HG03280 (cell line): ENCODE results near the gene METRN.
A peak's percentile ranks its signal among the peaks of the same experiment; 100 is the strongest.

Experiments used
- ATAC-seq: cut with Tn5 transposase; IDR thresholded peaks from one replicate; pipeline ENCODE4 v1.9.1; 2021; ENCODE audit warnings: mild to moderate bottlenecking, moderate library complexity; ENCODE audit not compliant: unreplicated experiment

Gene METRN

DNA sequence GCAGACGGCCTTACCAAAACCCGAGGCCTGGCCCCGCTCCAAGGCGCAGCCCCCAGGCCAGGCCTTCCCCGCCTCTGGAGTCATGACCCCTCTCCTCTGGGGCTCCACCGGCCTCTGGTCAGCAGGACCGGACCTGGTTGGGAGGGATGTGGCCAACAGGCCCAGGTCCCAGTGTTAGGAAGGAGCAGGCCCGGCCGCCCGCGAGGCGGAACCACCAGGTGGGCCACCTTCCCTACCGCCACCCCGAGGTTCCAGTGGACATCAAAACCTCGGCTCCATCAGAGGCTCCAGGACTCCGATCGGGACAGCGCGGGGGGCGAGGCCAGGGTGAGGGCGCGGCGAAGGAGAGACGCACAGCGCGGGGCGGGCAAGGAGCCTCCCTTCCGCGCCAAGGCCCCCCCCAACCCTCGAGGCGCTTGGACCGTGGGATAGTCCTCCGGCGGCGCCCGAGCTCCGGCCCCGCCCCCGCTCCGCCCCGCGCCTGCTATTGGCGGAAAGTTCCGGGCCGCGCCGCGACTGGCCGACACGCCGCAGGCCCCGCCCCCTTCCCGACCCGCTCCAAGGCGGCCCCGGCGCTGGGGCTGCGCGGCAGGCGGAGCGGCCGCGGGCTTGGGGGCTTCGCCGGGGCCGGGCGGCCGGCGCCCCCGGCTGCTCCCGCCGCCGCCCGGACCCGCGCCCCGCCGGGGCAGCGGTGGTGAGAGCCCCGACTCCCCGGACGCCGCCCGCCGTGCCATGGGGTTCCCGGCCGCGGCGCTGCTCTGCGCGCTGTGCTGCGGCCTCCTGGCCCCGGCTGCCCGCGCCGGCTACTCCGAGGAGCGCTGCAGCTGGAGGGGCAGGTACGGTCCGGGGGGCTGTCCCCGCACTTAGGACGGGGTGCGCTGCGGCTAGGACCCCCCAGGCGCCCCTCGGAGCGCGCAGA lies at the start of gene METRN:
Gene METRN, plus strand, starts transcription at position 561 of the 919 bp plus-strand sequence. Its CDS starts 172 bp downstream, at position 733.
- peak; percentile 69 for ATAC-seq

DNA sequence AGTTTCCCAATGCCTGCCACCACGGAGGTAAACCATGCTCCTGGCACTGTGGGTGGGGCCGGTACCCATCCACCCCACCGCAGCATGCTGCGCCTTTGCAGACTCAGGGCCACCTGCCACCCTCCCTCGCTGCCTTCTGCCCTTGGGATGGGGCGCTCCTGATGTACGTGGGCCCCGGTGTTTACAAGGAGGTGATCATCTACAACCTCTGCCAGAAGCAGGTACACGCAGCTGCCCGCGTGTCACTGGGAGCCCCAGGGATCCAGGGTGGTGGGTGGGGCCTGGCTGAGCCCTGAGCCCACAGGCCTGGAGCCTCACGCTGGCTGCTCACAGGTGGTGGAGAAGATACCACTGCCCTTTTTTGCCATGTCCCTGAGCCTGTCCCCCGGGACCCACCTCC lies 48.3 kb upstream of the METRN start:
- ATAC-seq = no peak

DNA sequence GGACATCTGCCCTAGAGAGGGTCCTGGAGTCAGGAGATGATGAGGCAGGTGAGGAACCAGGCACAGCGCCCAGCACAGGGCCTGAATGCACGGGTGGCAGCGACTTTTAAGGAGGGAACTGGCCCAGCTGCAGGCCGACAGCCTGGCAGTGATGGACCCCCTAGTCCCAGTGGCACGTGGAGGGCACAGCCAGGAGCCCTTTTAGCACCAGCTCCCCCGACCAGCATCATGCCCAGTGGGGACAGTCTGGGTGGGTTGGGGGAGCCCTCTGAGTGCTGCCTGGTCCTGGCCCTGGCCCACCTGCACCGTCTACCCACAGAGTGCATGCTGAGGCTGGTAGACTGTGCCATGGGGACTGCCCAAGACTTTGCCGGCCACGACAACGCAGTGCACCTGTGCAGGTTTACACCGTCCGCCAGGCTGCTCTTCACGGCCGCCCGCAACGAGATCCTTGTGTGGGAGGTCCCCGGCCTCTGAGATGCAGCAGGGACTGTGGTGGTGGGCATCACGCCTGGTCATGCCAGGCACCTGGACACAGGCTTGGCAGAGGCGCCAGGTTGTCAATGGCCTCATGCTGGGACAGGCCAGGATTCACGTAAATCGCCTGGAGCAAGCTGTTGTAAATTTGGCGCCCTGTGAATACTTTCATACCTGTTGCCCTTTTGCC lies 47.7 kb upstream of the METRN start:
- ATAC-seq = no peak

DNA sequence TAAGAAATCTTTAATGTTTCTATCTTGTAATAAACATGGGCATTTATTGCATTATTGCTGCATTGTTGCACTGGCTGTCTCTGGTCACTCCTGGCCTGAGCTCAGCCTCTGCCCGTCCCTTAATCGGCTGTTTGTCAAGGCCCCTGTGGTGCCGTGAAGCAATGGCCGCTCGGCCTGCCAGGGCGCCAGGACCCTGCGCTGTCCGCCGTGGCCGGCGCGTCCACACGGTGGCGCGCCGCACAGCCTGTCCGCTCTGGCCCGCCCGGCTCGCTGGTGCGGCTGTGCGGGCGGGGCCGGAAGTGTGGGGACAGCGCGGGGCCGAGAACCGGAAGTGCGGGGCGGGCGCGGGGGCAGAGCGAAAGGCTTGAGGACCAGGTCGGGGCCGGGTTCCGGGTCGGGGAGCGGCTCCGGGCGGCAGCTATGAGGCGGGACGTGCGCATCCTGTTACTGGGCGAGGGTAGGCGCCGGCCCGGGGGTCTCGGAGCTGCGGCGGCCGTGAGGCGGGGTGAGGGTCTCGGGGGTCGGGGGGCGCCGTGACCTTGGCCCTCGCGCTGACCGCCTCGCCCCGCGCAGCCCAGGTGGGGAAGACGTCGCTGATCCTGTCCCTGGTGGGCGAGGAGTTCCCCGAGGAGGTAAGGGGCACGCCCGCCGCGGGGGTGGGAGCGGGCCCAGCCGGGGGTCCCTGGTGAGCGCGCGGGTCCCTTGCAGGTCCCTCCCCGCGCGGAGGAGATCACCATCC lies 47.0 kb upstream of the METRN start, which contains the start of gene RHOT2:
Gene RHOT2, plus strand, starts transcription at position 353 of the 739 bp plus-strand sequence. Its CDS starts 68 bp downstream, at position 421.
- peak; percentile 82 for ATAC-seq

DNA sequence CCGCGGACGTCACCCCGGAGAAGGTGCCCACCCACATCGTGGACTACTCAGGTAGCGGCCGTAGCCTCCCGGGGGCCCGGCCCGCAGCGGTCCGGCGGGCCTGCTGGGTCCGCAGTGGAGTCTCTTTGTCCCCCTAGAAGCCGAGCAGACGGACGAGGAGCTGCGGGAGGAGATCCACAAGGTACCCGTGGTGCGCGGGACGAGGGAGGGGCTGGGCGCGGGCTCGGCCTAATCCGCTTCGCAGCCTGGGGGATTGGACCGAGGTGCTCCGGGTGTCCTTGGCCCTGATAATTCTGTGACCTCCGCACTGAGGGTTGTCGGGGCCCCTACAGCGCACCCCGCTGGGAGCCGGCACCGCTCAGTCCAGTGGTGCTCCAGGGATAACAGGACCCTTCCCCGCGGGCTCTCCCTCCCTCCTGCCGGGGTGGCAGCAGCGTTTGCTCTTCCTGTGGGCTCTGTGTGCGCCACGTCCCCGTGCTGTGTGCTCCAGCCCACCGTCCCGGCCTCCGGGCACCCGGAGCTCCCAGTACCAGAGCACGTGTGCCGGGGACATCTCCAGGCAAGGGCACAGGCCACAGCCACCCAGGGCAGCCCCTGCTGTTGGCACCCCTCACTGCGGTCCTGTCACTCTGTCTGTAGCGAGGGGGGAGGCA lies 46.3 kb upstream of the METRN start:
- ATAC-seq = peak; percentile 6

DNA sequence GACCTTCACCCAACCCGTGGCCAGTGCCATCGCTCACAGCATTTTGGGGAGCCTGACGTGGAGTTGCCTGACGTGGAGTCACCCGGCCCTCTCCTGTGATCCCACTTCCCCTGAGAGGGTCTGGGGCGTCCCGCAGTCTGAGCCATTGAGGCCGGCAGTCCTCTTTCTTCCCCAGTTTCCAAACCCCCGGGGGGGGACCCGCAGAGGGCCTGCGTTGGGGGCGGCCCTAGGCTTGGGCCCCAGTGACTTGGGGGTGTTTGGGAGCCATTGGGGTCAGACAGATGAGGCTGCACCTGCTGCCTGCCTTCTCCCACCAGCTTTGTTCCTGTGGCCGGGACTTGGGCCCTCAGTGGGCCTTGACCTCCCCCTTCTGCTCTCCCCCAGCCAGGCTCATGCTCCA lies 45.3 kb upstream of the METRN start:
- no peak for ATAC-seq

DNA sequence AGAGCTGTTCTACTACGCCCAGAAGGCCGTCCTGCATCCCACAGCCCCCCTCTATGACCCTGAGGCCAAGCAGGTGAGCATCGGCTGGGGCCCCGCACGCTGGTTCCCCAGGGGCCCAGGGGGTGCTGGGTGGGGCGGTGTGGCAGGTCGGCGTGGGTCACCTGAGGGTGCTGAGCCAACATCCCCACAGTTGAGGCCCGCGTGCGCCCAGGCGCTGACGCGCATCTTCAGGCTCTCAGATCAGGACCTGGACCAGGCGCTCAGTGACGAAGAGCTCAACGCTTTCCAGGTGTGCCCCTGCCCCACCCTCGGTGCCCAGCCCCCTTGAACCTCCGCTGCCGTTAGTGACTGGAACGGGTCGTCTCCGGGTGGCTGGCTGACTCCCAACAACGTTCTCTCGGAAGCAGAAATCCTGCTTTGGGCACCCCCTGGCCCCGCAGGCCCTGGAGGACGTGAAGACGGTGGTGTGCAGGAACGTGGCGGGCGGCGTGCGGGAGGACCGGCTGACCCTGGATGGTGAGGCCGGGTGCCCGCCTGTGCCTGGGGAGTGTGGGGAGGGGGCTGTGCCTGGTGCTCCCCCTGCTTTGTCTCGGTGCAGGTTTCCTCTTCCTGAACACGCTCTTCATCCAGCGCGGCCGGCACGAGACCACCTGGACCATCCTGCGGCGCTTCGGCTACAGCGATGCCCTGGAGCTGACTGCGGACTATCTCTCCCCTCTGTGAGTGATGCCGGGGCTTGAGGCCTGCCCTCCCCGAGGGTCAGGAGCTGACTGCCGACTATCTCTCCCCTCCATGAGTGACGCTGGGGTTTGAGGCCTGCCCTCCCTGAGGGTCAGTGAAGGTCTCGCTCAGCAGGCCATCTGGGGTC lies 44.2 kb upstream of the METRN start:
- ATAC-seq = no peak

DNA sequence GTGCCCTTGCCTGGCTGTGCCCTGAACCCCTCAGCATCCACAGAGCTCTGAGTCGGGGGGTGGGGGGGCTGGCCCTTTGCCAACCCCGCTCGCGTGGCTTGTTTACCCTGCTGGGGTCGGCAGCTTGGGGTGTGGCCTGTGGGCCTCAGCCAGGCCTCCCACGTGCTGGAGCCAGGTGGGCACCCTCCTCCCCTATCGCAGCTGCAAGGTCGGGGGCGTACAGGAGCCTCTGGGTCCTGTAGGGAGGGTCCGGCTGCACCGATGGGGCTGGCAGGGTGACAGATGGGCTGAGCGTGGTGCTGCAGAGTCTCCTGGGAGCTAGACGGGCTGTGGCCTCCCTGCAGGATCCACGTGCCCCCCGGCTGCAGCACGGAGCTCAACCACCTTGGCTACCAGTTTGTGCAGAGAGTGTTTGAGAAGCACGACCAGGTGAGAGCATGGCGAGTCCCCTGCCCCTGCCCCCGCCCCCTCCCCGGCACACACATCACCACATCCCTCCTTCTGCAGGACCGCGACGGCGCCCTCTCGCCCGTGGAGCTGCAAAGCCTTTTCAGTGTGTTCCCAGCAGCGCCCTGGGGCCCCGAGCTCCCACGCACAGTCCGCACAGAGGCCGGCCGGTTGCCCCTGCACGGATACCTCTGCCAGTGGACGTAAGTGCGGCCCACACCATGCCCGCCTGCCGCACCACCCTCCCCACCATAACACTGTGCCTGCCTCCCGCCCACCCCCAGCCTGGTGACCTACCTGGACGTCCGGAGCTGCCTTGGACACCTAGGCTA lies 43.4 kb upstream of the METRN start:
- no peak for ATAC-seq

DNA sequence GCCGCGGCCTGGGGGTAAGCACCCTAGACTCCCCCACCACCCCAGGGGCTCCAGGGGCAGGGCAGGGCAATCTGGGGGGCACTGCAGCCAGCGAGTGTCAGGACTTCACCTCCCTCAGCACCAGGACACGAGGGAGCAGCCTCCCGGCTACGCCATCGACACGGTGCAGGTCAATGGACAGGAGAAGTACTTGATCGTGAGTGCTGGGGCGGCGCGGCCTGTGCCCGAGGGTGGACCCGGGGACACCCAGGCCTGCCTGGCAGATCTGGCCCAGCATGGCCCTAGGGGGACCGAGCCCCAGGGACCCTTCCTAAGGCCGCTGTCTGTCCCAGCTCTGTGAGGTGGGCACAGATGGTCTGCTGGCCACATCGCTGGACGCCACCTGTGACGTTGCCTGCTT lies 42.5 kb upstream of the METRN start:
- no peak for ATAC-seq

DNA sequence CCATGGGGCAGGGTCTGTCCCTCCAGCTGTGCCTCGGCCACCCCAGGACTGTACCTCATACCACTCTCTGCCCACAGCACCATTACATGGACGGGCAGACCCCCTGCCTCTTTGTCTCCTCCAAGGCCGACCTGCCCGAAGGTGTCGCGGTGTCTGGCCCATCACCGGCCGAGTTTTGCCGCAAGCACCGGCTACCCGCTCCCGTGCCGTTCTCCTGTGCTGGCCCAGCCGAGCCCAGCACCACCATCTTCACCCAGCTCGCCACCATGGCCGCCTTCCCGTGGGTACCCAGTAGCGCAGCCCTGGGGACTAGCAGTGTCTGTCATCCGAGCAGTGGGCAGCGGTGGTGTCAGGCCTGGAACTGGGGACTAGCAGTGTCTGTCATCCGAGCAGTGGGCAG lies 42.1 kb upstream of the METRN start:
- no peak for ATAC-seq

DNA sequence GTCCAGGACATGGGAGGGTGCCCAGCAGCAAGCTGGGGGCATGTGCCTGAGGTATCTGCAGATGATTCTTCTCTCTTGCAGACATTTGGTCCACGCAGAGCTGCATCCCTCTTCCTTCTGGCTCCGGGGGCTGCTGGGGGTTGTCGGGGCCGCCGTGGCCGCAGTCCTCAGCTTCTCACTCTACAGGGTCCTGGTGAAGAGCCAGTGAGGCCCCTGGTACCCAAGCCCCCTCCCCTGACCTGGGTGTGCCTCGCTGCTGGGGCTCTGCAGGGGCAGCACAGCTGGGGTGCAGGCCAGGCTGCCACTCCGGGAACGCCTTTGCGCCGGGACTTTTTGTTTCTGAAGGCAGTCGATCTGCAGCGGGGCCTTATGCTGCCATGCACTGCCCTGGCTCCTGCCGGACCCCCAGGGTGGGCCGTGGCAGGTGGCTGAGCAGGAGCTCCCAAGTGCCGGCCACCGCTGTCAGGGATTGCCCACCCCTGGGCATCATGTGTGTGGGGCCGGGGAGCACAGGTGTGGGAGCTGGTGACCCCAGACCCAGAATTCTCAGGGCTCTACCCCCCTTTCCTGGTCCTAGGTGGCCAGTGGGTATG lies 41.4 kb upstream of the METRN start:
- ATAC-seq = no peak

DNA sequence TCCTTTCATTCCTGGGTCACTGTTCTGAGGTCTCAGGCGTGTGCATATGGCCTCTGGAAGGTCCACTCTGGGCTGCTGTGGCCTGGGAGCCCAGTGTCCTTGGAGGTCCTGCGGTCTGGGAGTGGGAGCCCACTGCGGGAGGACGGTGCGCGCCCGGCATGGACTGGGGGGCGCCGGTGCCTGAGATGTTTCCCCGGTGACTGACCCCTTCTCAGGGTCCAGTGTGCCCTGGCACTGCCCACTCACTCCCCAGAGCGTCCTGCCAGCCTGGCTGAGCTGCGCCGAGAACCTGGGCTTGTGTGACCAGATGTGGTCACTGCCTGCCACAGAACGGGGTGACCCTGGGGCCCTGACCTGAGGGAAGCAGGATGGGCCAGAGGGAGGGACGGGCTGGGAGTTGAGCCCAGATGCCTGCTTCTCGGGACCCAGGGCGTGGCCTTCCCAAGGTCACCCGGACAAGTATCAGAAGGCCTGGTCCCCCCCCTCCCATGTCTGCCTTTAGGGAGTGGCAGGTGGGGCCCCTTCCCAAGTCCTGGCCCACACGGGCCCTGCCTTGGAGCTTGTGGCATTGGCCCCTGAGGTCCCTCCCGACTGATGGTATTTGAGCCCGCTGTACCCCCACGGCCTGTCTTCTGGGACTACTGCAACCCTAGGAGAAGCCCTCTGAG lies 40.6 kb upstream of the METRN start:
- ATAC-seq = no peak

DNA sequence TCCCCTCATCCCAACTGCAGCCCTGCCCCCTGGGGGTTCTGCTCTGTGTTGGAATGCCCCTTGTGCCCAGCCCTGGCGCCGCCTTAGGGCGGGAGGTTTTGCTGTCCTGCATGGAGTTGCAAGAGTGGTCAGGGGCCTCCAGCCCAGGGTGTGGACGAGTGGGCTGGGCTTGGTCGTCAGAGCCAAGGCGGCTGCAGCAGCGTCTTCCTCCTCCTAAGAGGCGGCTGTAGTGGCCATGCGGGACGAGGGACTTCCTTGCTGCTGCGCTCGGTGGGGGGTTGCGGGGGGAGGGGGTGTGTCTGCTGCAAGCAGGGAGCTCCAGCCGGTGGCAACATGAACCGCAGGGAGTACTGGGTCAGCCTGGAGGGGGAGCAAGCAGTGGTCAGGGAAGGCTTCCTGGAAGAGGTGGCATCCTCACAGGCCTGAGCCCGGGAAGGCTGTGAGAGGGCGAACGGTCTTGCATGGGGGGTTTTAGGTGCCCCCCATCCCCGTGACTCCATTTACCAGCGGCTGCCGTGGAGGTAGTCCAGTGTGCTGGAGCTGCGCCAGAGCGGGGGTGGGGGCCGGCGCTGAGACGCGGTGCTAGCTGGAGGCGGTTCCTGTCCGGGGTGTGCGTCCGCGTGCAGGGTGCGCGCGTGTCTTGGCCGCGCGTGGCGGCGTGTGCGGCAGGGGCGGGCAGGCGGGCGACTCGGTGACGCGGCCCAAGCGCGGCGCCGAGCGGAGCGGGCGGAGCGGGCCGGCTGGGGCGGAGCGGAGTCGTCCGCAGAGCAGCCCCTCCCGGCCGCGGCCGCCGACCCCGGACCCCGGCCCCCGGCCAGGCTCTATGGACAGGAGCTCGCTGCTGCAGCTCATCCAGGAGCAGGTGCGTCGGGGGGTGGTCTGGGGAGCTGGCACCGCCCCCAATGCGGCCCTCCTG lies 39.7 kb upstream of the METRN start, which contains the start of gene RHBDL1:
Gene RHBDL1, plus strand, starts transcription at position 704 of the 916 bp plus-strand sequence. Its CDS starts 120 bp downstream, at position 824.
- no peak for ATAC-seq

DNA sequence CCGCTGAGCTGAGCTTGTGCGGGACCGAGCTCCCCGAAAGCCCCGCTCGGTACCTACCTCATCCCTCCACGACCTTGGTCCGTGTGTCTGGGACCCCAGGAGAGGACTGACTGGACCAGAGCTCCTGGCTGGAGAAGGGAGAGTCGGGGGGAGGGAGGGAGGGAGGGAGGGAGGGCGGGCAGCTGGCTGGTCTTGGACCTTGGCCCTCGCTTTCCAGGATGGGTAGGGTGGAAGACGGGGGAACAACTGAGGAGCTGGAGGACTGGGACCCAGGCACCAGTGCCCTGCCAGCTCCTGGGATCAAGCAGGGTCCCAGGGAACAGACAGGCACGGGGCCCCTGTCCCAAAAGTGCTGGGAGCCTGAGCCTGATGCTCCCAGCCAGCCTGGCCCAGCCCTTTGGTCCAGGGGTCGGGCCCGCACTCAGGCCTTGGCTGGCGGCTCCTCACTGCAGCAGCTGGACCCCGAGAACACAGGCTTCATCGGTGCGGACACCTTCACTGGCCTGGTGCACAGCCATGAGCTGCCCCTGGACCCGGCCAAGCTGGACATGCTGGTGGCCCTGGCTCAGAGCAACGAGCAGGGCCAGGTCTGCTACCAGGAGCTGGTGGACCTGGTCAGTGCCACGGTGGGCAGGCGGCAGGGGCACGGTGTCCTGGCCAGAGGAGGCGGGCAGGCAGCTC lies 38.9 kb upstream of the METRN start:
- no peak for ATAC-seq

DNA sequence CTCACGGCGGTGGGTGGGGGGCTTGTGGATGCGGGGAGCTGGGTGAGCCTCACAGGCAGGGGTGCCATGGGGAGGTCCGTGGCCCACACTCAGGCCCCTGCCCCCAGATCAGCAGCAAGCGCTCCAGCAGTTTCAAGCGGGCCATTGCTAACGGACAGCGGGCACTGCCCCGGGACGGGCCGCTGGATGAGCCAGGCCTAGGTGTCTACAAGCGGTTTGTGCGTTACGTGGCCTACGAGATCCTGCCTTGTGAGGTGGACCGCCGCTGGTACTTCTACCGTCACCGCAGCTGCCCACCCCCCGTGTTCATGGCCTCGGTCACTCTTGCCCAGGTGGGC lies 38.4 kb upstream of the METRN start:
- no peak for ATAC-seq

DNA sequence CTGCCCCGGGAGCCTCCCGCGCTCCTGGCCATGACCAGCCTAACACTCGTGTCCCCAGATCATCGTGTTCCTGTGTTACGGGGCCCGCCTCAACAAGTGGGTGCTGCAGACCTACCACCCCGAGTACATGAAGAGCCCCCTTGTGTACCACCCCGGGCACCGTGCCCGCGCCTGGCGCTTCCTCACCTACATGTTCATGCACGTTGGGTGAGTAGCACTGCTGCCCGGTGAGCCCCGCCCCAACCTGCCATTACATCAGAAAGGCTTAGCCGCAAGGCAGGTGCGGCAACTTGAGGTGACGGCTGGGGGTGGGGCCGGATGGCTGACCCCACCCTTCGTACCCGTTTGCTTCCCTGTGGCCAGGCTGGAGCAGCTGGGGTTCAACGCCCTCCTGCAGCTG lies 38.0 kb upstream of the METRN start:
- no peak for ATAC-seq
